ENCODE measurements around the gene SUMO3.

Gene SUMO3

DNA sequence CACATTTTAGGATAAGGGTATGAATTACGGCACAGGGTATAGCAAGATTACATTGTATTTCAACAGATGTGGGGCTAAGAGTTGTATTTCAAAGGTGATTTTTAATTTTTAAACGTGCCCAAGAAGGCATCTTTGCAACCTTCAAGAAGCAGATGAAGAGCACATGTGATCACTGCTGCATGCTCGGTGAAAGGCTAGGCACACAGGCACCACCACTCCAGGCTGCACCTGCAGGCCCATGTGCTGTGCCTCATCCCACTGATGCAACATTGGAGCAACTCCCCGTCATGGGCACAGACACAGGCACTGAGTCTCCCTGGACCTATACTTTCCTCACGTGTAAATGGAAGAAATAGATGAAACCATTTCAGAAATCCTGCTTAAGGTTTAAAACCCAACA lies 39.8 kb downstream of the SUMO3 start:
- no peaks in the 10 kb centered on the region for H3K9me3 ChIP-seq (ENCODE audit: control insufficient read depth, insufficient read depth, low read length)
- no peak overlapping the region for H3K9ac ChIP-seq (ENCODE audit: low read depth, low read length)
- no peaks in the 10 kb centered on the region for H3K4me1 ChIP-seq (ENCODE audit: insufficient read depth, low read length)
- H3K36me3 ChIP-seq (ENCODE audit: insufficient read depth, low read length) = peaks cover 13% of the 10 kb centered on the region

- no peaks in the 10 kb centered on the region for H3K9me3 ChIP-seq (ENCODE audit: control insufficient read depth, insufficient read depth, low read length)
- no peak overlapping the region for H3K9ac ChIP-seq (ENCODE audit: low read depth, low read length)
- peaks cover 15% of the 10 kb centered on the region for H3K36me3 ChIP-seq (ENCODE audit: insufficient read depth, low read length)
- H3K4me1 ChIP-seq (ENCODE audit: insufficient read depth, low read length) = no peaks in the 10 kb centered on the region
Measured at GRCh38 chr21:44774972-44775371, 42.9 kb downstream of the SUMO3 start.

DNA sequence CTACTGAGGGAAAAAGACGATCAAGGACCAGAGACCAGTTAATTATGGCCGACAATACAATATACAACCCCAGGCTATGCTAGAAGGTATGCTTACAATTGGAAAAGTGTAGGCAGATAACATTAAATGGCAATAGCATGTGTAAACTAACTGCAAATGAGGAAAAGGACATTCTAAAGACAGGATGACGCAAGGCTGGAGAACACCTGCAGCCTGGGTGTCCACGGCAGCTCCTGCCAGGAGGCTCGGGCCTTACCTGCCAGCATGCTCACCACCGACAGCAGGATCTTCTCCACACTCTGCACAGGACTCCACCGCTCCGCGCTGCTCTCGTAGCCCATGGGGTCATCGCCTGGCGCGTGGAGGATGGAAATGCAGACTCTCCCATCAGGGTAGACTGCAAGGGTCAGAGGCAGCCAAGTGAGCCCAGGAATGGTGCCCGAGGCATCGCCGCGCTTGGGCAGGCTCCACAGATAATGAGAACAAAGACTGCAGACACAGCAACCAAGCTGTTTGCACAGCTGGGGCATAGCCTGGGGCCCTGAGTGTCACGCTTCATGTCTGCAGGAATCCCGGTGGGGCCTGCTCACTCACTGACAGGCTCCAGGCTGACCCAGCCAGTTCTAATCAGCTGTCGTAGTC lies 44.5 kb downstream of the SUMO3 start:
- no peaks in the 10 kb centered on the region for H3K9me3 ChIP-seq (ENCODE audit: control insufficient read depth, insufficient read depth, low read length)
- no peak overlapping the region for H3K9ac ChIP-seq (ENCODE audit: low read depth, low read length)
- peaks cover 15% of the 10 kb centered on the region for H3K36me3 ChIP-seq (ENCODE audit: insufficient read depth, low read length)
- H3K4me1 ChIP-seq (ENCODE audit: insufficient read depth, low read length) = peaks cover 8% of the 10 kb centered on the region; the same call in 1 of the 2 replicates

DNA sequence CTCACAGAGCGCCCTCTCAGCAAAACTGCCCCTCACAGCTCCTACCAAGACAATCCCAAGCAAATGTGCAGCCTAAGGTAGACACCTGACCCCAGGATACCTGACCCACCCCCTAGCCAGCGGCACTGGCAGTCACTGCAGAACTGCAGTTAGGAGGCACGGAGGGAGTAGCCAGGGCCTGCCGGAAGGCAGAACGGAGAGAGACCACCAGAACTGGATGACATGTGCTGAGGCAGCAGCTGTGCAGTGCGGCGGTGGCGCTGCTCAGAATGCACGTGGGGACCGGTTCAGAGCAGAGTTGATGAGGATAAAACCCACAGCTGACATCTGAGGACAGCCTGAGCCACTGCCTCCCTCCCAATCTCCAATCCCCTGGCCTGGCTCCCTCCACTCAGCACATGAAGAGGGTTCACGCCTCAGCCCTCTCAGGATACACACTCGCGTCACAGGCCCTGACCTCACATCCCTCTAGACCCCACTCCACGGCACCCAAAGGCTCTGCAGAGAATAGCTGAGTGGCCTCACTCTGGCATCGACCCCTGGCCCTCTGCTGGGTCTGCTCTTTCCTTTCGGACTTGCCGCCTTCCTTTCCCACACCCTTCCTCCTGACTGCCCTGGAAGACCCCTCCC lies 45.9 kb downstream of the SUMO3 start:
- Histone ChIP-seq H3K4me1 (ENCODE audit: insufficient read depth, low read length) (peaks cover 12% of the 10 kb centered on the region; the same call in 1 of the 2 replicates), H3K9me3 (ENCODE audit: control insufficient read depth, insufficient read depth, low read length) (no peaks in the 10 kb centered on the region), H3K9ac (ENCODE audit: low read depth, low read length) (no peak overlapping the region), H3K36me3 (ENCODE audit: insufficient read depth, low read length) (peaks cover 14% of the 10 kb centered on the region)

- H3K9me3 ChIP-seq (ENCODE audit: control insufficient read depth, insufficient read depth, low read length) = peaks cover 1% of the 10 kb centered on the region; the same call in 1 of the 2 replicates
- H3K36me3 ChIP-seq (ENCODE audit: insufficient read depth, low read length) = peaks cover 2% of the 10 kb centered on the region
- peaks cover 24% of the 10 kb centered on the region; the same call in 1 of the 2 replicates for H3K4me1 ChIP-seq (ENCODE audit: insufficient read depth, low read length)
- H3K9ac ChIP-seq (ENCODE audit: low read depth, low read length) = no peak overlapping the region
Measured at GRCh38 chr21:44767834-44768831, 49.7 kb downstream of the SUMO3 start.

DNA sequence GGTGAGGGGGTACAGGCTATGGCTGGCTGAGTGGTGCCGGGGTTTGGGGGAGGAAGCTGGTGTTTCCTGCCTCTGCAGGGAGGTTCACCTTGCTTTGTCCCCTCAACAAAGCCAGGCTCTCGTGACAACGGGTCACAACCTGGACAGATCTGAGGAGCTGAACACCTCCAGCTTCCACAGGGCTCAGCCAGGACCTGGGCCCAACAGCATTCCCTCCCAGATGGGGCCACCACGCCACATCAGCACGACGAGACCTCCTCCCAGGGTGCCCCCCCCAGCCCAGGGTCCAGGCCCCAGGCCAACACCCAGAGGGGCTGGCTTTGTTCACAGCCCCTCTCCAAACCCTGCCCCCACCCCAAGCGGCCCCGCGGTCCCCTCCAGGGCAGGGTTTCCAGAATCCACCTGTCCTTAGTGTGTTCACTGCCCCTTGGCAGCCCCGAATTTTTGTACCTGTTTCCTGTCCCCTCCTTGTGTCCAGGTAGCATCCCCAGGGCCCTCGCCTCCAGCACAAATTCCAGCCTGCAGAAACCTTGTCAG lies 51.0 kb downstream of the SUMO3 start:
- Histone ChIP-seq H3K9me3 (ENCODE audit: control insufficient read depth, insufficient read depth, low read length) (peaks cover 3% of the 10 kb centered on the region), H3K36me3 (ENCODE audit: insufficient read depth, low read length) (no peaks in the 10 kb centered on the region; the same call in 1 of the 2 replicates), H3K9ac (ENCODE audit: low read depth, low read length) (no peak overlapping the region), H3K4me1 (ENCODE audit: insufficient read depth, low read length) (peaks cover 24% of the 10 kb centered on the region; the same call in 1 of the 2 replicates)

- Histone ChIP-seq H3K9me3 (ENCODE audit: control insufficient read depth, insufficient read depth, low read length) (peaks cover 3% of the 10 kb centered on the region), H3K4me1 (ENCODE audit: insufficient read depth, low read length) (peaks cover 24% of the 10 kb centered on the region; the same call in 1 of the 2 replicates), H3K9ac (ENCODE audit: low read depth, low read length) (no peak overlapping the region), H3K36me3 (ENCODE audit: insufficient read depth, low read length) (no peaks in the 10 kb centered on the region; the same call in 1 of the 2 replicates)
Measured at GRCh38 chr21:44766014-44766817, 51.6 kb downstream of the SUMO3 start.

DNA sequence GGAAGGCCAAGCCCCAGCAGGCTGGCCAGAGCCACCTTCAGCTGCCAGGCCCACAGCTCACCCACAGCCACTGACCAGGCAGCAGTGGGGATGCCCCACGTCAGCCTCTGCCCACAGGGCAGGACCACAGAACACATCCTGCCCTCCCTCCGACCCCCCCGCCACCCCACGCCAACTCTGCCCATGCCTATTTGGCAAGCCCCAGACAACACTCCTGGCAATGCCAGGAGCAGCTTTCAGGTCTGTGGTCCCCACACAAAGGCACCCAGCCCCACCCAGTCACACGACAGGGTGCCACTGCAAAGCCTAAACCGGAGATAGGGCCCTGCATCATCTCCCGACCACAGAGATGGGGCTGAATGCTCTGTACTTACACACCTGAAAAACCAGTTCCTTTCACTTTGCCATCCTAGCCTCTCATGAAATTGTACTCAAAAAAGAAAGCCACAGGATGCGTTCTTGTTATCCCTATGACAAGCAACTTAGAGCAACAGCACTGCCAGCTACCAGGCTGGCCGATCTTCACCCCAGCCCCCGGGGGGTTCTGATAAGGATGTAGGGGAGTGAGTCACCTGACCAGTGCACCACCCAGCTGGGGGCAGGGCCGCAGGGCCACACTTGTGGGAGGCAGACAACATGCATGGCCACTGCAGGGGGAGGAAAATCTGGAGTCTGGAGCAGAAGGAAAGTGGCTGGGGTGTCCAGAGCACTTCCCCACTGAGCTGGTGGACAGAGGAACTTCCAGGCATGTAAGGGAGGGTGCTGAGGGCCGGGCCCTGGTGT lies 52.4 kb downstream of the SUMO3 start:
- Histone ChIP-seq H3K4me1 (ENCODE audit: insufficient read depth, low read length) (peaks cover 24% of the 10 kb centered on the region; the same call in 1 of the 2 replicates), H3K36me3 (ENCODE audit: insufficient read depth, low read length) (no peaks in the 10 kb centered on the region), H3K9me3 (ENCODE audit: control insufficient read depth, insufficient read depth, low read length) (peaks cover 3% of the 10 kb centered on the region), H3K9ac (ENCODE audit: low read depth, low read length) (no peak overlapping the region)

- H3K9ac ChIP-seq (ENCODE audit: low read depth, low read length) = no peak overlapping the region
- peaks cover 24% of the 10 kb centered on the region; the same call in 1 of the 2 replicates for H3K4me1 ChIP-seq (ENCODE audit: insufficient read depth, low read length)
- H3K36me3 ChIP-seq (ENCODE audit: insufficient read depth, low read length) = no peaks in the 10 kb centered on the region
- H3K9me3 ChIP-seq (ENCODE audit: control insufficient read depth, insufficient read depth, low read length) = peaks cover 3% of the 10 kb centered on the region
Measured at GRCh38 chr21:44764319-44765230, 53.3 kb downstream of the SUMO3 start.

GRCh38 chr21:44763451-44764318 lies 54.2 kb downstream of the SUMO3 start:
- Histone ChIP-seq H3K36me3 (ENCODE audit: insufficient read depth, low read length) (no peaks in the 10 kb centered on the region), H3K9me3 (ENCODE audit: control insufficient read depth, insufficient read depth, low read length) (peaks cover 3% of the 10 kb centered on the region), H3K9ac (ENCODE audit: low read depth, low read length) (no peak overlapping the region), H3K4me1 (ENCODE audit: insufficient read depth, low read length) (peaks cover 19% of the 10 kb centered on the region; the same call in 1 of the 2 replicates)

DNA sequence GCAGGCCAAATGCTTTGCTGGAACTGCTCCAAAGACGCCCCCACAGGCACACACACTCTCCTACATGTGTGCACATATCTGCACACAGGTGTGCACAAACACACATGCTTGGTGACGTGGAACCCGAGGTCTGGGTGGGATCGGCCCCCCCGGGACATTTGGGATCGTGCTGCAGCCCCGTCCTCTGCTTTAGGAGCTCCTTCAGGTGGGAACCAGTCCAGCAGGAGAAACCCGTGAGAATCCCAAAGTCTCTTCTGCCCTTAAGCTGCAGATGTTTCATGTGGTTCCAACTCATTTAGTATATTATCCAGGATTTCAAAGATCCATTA lies 54.8 kb downstream of the SUMO3 start:
- Histone ChIP-seq H3K9me3 (ENCODE audit: control insufficient read depth, insufficient read depth, low read length) (peaks cover 3% of the 10 kb centered on the region), H3K36me3 (ENCODE audit: insufficient read depth, low read length) (no peaks in the 10 kb centered on the region), H3K9ac (ENCODE audit: low read depth, low read length) (no peak overlapping the region), H3K4me1 (ENCODE audit: insufficient read depth, low read length) (peaks cover 13% of the 10 kb centered on the region; the same call in 1 of the 2 replicates)
